Astrocyte (in vitro differentiated cells and primary cell): ENCODE data around the gene PCAT6. TPM values are rescaled to one million over a fixed set of nuclear protein-coding genes. Genes with fewer than 3 reads are reported as not detected.

Experiments used
- total RNA-seq: library from RNA; stranded (reverse); gene quantifications from 2 replicates; pipeline ENCODE4 v1.2.1, GENCODE V29; 2021

Gene PCAT6
- total RNA-seq, 1 donor from 2014 or later = 5.7 TPM

Other genes starting within 250 kb of the PCAT6 start
- gene SYT2, start 100.5 kb upstream of the PCAT6 start, total RNA-seq = 0.14 and 0.27 TPM in 2 replicates
- 173 and 182 TPM in 2 replicates for gene KDM5B, start 2.5 kb upstream of the PCAT6 start, total RNA-seq
- 11.1 and 12.1 TPM in 2 replicates for gene RABIF, start 78.2 kb downstream of the PCAT6 start, total RNA-seq
- 23.9 and 24.9 TPM in 2 replicates for gene KLHL12, start 116.3 kb downstream of the PCAT6 start, total RNA-seq
- gene ADIPOR1, start 147.4 kb downstream of the PCAT6 start, total RNA-seq = 72.8 and 73.0 TPM in 2 replicates
- gene CYB5R1, start 156.3 kb downstream of the PCAT6 start, total RNA-seq = 39.1 and 41.9 TPM in 2 replicates
- gene TMEM183A, start 196.4 kb downstream of the PCAT6 start, total RNA-seq = 66.1 and 68.6 TPM in 2 replicates
- gene PPFIA4, start 215.5 kb downstream of the PCAT6 start, total RNA-seq = 9.1 and 11.0 TPM in 2 replicates